Caco-2 (cell line): Measurements from ENCODE around the gene NPAS3. TPM values are rescaled to one million over a fixed set of nuclear protein-coding genes. Genes with fewer than 3 reads are reported as not detected.

Experiments used
- BruUV-seq: library from RNA; stranded (reverse); fragments of 400-500 nt; replicated peaks from 2 replicates; lab custom pipeline; 2021; lab: Mats Ljungman, UMichigan
- CTCF ChIA-PET: fragments of 300-600 bp; sonication (Branson Sonifier 250); formaldehyde crosslinking; loops from one replicate; lab custom pipeline; 2022; ENCODE audit warnings: antibody characterized with exemption; lab: Charles Lee
- POLR2A ChIA-PET: fragments of 300-600 bp; sonication (Branson Sonifier 250); formaldehyde crosslinking; loops from one replicate; lab custom pipeline; 2022; ENCODE audit warnings: antibody characterized with exemption; lab: Charles Lee
- DNase-seq, 2 experiments: peaks; one replicate each; pipeline versions ENCODE4 v3.0.0 to v3.0.0-alpha.2; 2020 to 2022
- H3K27me3 ChIP-seq: replicated peaks from 2 replicates; pipeline ENCODE4 v1.6.0; 2011; ENCODE audit warnings: low read length; ENCODE audit not compliant: control insufficient read depth, insufficient read depth
- H3K36me3 ChIP-seq: 2 replicates; pipeline ENCODE4 v1.5.1; 2011; ENCODE audit warnings: low read length; ENCODE audit not compliant: control insufficient read depth, insufficient read depth
- H3K4me1 ChIP-seq: fragments of 250-450 bp; sonication (Bioruptor Pico); 2 replicates; pipeline ENCODE4 v1.5.1; 2020; ENCODE audit warnings: mild to moderate bottlenecking
- H3K4me3 ChIP-seq: 2 replicates; pipeline ENCODE4 v1.5.1; 2011; ENCODE audit warnings: low read depth, mild to moderate bottlenecking, control low read depth, low read length
- H3K9me3 ChIP-seq: fragments of 250-450 bp; sonication (Bioruptor Pico); 2 replicates; pipeline ENCODE4 v1.5.1; 2020; ENCODE audit warnings: mild to moderate bottlenecking, moderate library complexity
- H3K27ac Mint-ChIP-seq: one replicate; pipeline ENCODE4 v1.8.0; 2022; ENCODE audit warnings: mixed read lengths; ENCODE audit not compliant: unreplicated experiment
- H3K27me3 Mint-ChIP-seq: one replicate; pipeline ENCODE4 v1.8.0; 2022; ENCODE audit warnings: mixed read lengths; ENCODE audit not compliant: insufficient read depth, unreplicated experiment
- H3K36me3 Mint-ChIP-seq: one replicate; pipeline ENCODE4 v1.8.0; 2022; ENCODE audit warnings: mild to moderate bottlenecking, mixed read lengths; ENCODE audit not compliant: insufficient read depth, unreplicated experiment
- H3K4me1 Mint-ChIP-seq: one replicate; pipeline ENCODE4 v1.8.0; 2022; ENCODE audit warnings: low read depth, mixed read lengths; ENCODE audit not compliant: unreplicated experiment
- H3K4me3 Mint-ChIP-seq: one replicate; pipeline ENCODE4 v1.8.0; 2022; ENCODE audit warnings: mild to moderate bottlenecking, moderate library complexity, mixed read lengths; ENCODE audit not compliant: unreplicated experiment
- H3K9me3 Mint-ChIP-seq: one replicate; pipeline ENCODE4 v1.8.0; 2022; ENCODE audit warnings: mixed read lengths; ENCODE audit not compliant: unreplicated experiment
- intact Hi-C: fragments of 100-400 bp; cut with micrococcal nuclease; formaldehyde crosslinking; loops from one replicate; pipeline ENCODE4 v1.10.0; 2022; ENCODE audit not compliant: unreplicated experiment
- total RNA-seq: library from RNA; stranded (reverse); gene quantifications from 2 replicates; pipeline ENCODE4 v1.2.3, GENCODE V29; 2022
- TF ChIP-seq, protein P1 (sequence below), 2 experiments: fragments of 200-600 bp in 1 of 2; IDR thresholded peaks; 1 replicate in 1 of 2; 2 replicates in 1 of 2; pipeline versions ENCODE4 v1.5.1 to v1.8.0; 2011 to 2022; ENCODE audit warnings: antibody characterized with exemption in 1 of 2, control low read depth in 1 of 2, inconsistent platforms in 1 of 2, low read depth in 1 of 2, low read length in 1 of 2, mild to moderate bottlenecking in 1 of 2, moderate library complexity in 1 of 2; ENCODE audit not compliant: insufficient read depth in 1 of 2, severe bottlenecking in 1 of 2, unreplicated experiment in 1 of 2

NPAS3 gene
- total RNA-seq, 1 experiment from 2014 or later, result not detected

DNA sequence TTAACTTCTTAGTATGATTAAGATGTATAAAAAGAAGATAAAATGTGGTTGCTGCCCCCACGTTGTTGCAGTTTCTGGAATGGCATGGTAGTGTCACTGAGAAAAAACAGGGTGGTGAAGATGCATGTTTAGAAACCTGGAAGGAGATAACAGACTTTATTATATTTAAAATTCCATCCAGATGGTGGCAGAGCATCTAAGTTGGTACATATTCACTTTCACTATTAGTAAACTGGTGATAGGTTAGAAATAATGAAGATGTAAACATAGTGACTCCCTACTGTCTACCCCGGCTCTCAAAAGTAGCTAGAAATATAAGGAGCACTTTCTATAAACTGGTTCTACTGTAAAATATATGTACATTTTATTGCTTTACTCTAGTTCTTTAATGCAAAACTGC, 279.3 kb downstream of the NPAS3 start:
- BruUV-seq, result no TSS peak
- CTCF ChIA-PET, result no interaction called here
- Mint-ChIP-seq H3K9me3 (no peaks in the 10 kb centered on the region), H3K27ac (no peak overlapping the region), H3K4me3 (no peak overlapping the region), H3K4me1 (no peaks in the 10 kb centered on the region), H3K36me3 (no peaks in the 10 kb centered on the region), H3K27me3 (peaks cover 17% of the 10 kb centered on the region)
- intact Hi-C loops, result no loop called here
- no peaks in the 10 kb centered on the region for H3K9me3 ChIP-seq
- DNase-seq, result no peak
- POLR2A ChIA-PET, result no interaction called here
- no peaks in the 10 kb centered on the region for H3K4me1 ChIP-seq
- no peaks in the 10 kb centered on the region for H3K27me3 ChIP-seq
- TF ChIP-seq, protein P1, sequence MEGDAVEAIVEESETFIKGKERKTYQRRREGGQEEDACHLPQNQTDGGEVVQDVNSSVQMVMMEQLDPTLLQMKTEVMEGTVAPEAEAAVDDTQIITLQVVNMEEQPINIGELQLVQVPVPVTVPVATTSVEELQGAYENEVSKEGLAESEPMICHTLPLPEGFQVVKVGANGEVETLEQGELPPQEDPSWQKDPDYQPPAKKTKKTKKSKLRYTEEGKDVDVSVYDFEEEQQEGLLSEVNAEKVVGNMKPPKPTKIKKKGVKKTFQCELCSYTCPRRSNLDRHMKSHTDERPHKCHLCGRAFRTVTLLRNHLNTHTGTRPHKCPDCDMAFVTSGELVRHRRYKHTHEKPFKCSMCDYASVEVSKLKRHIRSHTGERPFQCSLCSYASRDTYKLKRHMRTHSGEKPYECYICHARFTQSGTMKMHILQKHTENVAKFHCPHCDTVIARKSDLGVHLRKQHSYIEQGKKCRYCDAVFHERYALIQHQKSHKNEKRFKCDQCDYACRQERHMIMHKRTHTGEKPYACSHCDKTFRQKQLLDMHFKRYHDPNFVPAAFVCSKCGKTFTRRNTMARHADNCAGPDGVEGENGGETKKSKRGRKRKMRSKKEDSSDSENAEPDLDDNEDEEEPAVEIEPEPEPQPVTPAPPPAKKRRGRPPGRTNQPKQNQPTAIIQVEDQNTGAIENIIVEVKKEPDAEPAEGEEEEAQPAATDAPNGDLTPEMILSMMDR (IDR thresholded peaks at IDR 0.05; ENCODE audit: insufficient read depth in 1 of 2, low read depth in 1 of 2, low read length in 1 of 2, severe bottlenecking in 1 of 2, unreplicated experiment in 1 of 2), result no peak
- H3K36me3 ChIP-seq, result no peaks in the 10 kb centered on the region
- no peak overlapping the region for H3K4me3 ChIP-seq

DNA sequence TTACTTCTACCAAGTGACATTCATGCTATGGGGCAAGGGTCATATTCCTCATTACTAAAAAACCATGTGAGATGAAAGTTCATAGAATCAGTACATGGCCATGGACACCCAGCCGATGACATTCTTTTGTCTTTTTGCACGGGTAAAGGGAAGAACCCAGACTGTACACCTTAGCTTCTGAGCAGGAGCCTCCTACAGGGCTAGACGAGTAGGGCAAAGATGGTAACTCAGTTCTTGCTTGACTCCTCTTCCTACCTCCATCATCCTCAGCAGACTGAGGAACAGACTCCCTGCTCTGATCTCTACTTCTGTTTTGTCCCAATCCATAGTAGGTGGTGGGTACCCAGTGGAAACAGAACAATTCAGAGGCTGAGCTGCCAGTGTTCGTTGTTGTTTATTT, 281.3 kb downstream of the NPAS3 start:
- Mint-ChIP-seq H3K4me3 (no peak overlapping the region), H3K36me3 (no peaks in the 10 kb centered on the region), H3K9me3 (no peaks in the 10 kb centered on the region), H3K27me3 (peaks cover 16% of the 10 kb centered on the region), H3K4me1 (no peaks in the 10 kb centered on the region), H3K27ac (no peak overlapping the region)
- H3K36me3 ChIP-seq, result no peaks in the 10 kb centered on the region
- H3K4me1 ChIP-seq, result no peaks in the 10 kb centered on the region
- H3K9me3 ChIP-seq, result no peaks in the 10 kb centered on the region
- no peak overlapping the region for H3K4me3 ChIP-seq
- ChIA-PET CTCF (no interaction called here), POLR2A (no interaction called here)
- no TSS peak for BruUV-seq
- intact Hi-C loops, result no loop called here
- TF ChIP-seq, protein P1 (IDR thresholded peaks at IDR 0.05; ENCODE audit: insufficient read depth in 1 of 2, low read depth in 1 of 2, low read length in 1 of 2, severe bottlenecking in 1 of 2, unreplicated experiment in 1 of 2), result no peak
- DNase-seq, result no peak
- no peaks in the 10 kb centered on the region for H3K27me3 ChIP-seq

DNA sequence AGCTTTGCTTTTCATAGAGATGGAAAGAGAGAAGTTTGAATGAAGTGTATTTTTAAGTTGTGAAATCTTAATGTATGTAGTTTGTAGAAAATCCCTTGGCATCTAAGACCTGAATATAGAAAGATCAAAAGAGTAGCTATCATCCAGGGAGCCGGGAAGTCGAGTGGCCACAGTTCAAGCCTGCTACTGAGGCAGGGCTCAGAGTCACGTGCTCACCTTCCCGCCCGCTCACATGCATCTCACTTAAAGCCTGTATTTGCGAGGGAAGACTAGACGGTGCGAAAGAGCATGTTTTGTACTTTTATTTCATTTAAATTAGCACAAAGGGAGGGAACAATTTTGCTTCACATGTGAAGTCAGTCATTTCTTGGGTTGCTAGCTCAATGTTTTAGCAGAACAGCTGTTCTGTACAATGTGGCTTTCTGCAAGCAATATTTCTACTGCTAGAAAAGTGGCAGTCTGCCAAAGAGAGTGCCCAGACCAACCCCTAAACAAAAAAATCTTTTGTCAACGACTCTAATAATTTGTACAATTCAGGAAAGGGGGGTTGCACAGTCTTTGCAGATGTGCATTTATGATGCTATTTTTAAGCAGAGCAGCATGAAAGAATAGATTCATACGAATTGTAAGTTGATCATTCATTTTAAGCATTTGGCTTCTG, 290.7 kb downstream of the NPAS3 start:
- intact Hi-C loops, result no loop called here
- Mint-ChIP-seq H3K4me3 (no peak overlapping the region), H3K36me3 (no peaks in the 10 kb centered on the region), H3K4me1 (no peaks in the 10 kb centered on the region), H3K27ac (no peak overlapping the region), H3K9me3 (no peaks in the 10 kb centered on the region), H3K27me3 (peaks cover 14% of the 10 kb centered on the region)
- Histone ChIP-seq H3K27me3 (no peaks in the 10 kb centered on the region), H3K9me3 (no peaks in the 10 kb centered on the region), H3K4me1 (no peaks in the 10 kb centered on the region), H3K36me3 (no peaks in the 10 kb centered on the region), H3K4me3 (no peak overlapping the region)
- no TSS peak for BruUV-seq
- CTCF ChIA-PET, result no interaction called here
- POLR2A ChIA-PET, result no interaction called here
- no peak for DNase-seq
- TF ChIP-seq, protein P1 (IDR thresholded peaks at IDR 0.05; ENCODE audit: insufficient read depth in 1 of 2, low read depth in 1 of 2, low read length in 1 of 2, severe bottlenecking in 1 of 2, unreplicated experiment in 1 of 2), result no peak
